PFSK-1 (cell line): Measurements from ENCODE around the gene FBXW9.

Experiments used
- FOXP2 ChIP-seq: optimal IDR thresholded peaks from 2 replicates; pipeline ENCODE3; 2011; ENCODE audit warnings: borderline replicate concordance, control low read depth, inconsistent platforms; ENCODE audit not compliant: insufficient read depth; ENCODE audit errors: extremely low read length, extremely low read depth
- POLR2AphosphoS5 ChIP-seq: IDR thresholded peaks from 2 replicates; pipeline ENCODE4 v1.6.1; 2012; ENCODE audit warnings: low read depth, mild to moderate bottlenecking, control low read depth, low read length, moderate library complexity
- SIN3A ChIP-seq: IDR thresholded peaks from 2 replicates; pipeline ENCODE4 v1.6.1; 2012; ENCODE audit warnings: mild to moderate bottlenecking, low read length, moderate library complexity, borderline replicate concordance; ENCODE audit not compliant: insufficient read depth
- TAF1 ChIP-seq: IDR thresholded peaks from 2 replicates; pipeline ENCODE4 v1.6.1; 2012; ENCODE audit warnings: low read length, control low read depth, borderline replicate concordance; ENCODE audit not compliant: insufficient read depth
- TF ChIP-seq, protein P1 (sequence below), 2 experiments: IDR thresholded peaks; 2 replicates each; pipeline versions ENCODE4 v1.6.1 to v1.8.0; 2011 to 2012; ENCODE audit warnings: low read depth in 2 of 2, low read length in 2 of 2, control low read depth in 1 of 2, inconsistent platforms in 1 of 2, mild to moderate bottlenecking in 1 of 2, moderate library complexity in 1 of 2; ENCODE audit not compliant: insufficient read depth in 1 of 2

The FBXW9 gene

DNA sequence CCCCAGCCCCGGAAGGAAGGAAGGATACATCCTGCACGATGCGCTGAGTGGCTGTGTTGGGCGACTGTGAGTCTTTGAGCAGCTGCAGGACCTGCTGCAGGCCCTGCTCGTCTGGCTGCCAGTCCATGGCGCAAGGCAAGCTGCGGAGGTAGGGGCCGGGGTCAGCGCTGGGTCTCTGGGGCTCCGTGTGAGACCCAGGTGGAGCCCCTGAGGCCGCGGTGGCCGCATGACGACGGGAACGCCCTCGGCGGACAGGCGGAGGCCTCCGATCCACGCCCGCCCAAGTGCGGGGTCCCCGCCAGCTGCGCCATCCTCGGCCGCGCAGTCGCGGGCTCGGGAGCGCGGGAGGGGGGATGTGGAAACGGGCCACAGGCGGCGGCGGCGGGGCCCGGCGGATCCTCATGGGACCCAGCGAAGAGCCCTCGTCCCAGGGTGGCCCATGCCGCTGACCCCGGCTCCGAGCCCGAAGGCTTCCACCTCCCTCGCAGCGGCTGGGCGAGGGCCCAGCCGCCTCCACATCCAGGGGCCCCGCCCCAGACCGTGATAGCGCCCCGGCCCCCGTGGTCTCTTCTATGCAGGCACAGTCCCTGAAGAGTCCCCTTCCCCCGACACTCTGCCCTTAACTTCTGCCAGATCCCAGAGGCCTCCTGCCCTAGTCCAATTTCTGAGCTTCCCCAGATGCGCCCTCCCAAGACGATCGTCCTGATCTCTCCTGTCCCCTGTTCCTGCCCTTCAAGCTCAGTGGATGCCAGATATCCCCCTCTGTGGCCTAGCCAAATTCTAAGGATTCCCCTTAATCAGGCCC lies 24.6 kb upstream of the FBXW9 start:
- TF ChIP-seq POLR2AphosphoS5: peak; percentile 38
- TF ChIP-seq, protein P1, sequence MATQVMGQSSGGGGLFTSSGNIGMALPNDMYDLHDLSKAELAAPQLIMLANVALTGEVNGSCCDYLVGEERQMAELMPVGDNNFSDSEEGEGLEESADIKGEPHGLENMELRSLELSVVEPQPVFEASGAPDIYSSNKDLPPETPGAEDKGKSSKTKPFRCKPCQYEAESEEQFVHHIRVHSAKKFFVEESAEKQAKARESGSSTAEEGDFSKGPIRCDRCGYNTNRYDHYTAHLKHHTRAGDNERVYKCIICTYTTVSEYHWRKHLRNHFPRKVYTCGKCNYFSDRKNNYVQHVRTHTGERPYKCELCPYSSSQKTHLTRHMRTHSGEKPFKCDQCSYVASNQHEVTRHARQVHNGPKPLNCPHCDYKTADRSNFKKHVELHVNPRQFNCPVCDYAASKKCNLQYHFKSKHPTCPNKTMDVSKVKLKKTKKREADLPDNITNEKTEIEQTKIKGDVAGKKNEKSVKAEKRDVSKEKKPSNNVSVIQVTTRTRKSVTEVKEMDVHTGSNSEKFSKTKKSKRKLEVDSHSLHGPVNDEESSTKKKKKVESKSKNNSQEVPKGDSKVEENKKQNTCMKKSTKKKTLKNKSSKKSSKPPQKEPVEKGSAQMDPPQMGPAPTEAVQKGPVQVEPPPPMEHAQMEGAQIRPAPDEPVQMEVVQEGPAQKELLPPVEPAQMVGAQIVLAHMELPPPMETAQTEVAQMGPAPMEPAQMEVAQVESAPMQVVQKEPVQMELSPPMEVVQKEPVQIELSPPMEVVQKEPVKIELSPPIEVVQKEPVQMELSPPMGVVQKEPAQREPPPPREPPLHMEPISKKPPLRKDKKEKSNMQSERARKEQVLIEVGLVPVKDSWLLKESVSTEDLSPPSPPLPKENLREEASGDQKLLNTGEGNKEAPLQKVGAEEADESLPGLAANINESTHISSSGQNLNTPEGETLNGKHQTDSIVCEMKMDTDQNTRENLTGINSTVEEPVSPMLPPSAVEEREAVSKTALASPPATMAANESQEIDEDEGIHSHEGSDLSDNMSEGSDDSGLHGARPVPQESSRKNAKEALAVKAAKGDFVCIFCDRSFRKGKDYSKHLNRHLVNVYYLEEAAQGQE (IDR thresholded peaks at IDR 0.05; ENCODE audit: insufficient read depth in 1 of 2, low read depth in 2 of 2, low read length in 2 of 2): no peak

DNA sequence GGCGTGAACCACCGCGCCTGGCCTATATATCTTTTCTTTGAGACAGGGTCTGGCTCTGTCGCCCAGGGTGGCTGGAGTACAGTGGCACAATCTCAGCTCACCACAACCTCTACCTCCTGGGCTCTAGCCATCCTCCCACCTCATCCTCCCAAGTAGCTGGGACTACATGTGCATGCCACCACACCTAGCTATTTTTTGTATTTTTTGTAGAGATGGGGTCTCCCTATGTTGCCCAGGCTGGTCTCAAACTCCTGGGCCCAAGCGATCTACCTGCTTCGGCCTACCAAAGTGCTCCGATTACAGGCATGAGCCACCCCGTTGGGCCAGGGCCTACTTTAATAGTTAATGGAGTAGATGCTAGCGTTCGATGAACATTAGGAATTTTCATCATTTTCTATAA lies 23.9 kb upstream of the FBXW9 start:
- TF ChIP-seq SIN3A (no peak), FOXP2 (no peak), POLR2AphosphoS5 (no peak), TAF1 (no peak)
- TF ChIP-seq, protein P1 (IDR thresholded peaks at IDR 0.05; ENCODE audit: insufficient read depth in 1 of 2, low read depth in 2 of 2, low read length in 2 of 2): no peak

DNA sequence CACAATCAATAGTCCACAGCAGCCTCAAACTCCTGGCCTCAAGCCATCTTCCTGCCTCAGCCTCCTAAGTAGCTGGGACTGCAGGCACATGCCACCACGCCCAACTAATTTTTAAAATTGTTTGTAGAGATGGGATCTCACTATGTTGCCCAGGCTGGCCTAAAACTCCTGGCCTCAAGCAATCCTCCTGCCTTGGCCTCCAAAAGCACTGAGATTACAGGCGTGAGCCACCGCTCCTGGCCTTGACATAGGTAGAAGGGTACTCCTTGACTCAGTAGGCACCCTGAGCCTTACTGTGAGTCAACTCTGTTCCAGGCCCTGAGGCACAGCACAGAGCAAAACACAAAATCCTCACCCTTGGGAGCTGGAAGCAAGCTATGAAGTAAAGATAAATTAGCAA lies 19.5 kb upstream of the FBXW9 start:
- TF ChIP-seq SIN3A: no peak
- TF ChIP-seq FOXP2: no peak
- TF ChIP-seq TAF1: no peak
- TF ChIP-seq POLR2AphosphoS5: no peak
- TF ChIP-seq, protein P1 (IDR thresholded peaks at IDR 0.05; ENCODE audit: insufficient read depth in 1 of 2, low read depth in 2 of 2, low read length in 2 of 2): no peak

GRCh38 chr19:12715102-12715501 lies 18.7 kb upstream of the FBXW9 start:
- TF ChIP-seq FOXP2 (no peak), TAF1 (no peak)

DNA sequence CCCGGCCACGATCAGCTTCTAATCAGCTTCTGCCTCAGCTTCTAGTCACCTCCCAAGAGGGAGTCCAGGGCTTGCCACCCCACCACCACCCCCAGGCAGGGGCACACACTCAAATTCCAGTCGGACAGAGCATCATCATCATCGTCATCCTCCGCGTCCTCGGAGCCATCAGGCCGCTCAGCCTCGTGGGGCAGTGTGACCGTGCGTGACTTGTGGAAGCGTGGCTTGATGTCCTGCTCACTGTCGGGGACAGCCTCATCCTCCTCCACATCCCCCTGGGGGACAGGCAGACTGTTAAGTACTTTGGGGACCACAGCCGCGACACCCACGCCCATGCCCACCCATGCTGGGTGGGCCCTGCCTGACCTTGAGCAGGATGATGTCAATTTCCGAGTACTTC lies 14.8 kb upstream of the FBXW9 start:
- TF ChIP-seq FOXP2 (no peak), POLR2AphosphoS5 (no peak), TAF1 (no peak), SIN3A (no peak)

GRCh38 chr19:12708641-12709040 lies 12.2 kb upstream of the FBXW9 start:
- TF ChIP-seq FOXP2: no peak
- TF ChIP-seq SIN3A: no peak
- no peak for TF ChIP-seq POLR2AphosphoS5
- TF ChIP-seq, protein P1 (IDR thresholded peaks at IDR 0.05; ENCODE audit: insufficient read depth in 1 of 2, low read depth in 2 of 2, low read length in 2 of 2): no peak
- TF ChIP-seq TAF1: no peak
